A673 (cell line): ENCODE data around the gene MSI2. TPM values are rescaled to one million over a fixed set of nuclear protein-coding genes. Genes with fewer than 3 reads are reported as not detected.

Source experiments
- BruUV-seq: library from RNA; stranded (reverse); fragments of 400-500 nt; replicated peaks from 2 replicates; lab custom pipeline; 2021; lab: Mats Ljungman, UMichigan
- CTCF ChIA-PET: fragments of 300-600 bp; sonication (Branson Sonifier 250); formaldehyde crosslinking; loops from one replicate; lab custom pipeline; 2022; ENCODE audit warnings: antibody characterized with exemption; lab: Charles Lee
- POLR2A ChIA-PET: fragments of 300-600 bp; sonication (Branson Sonifier 250); formaldehyde crosslinking; loops from one replicate; lab custom pipeline; 2022; ENCODE audit warnings: antibody characterized with exemption; ENCODE audit not compliant: low non-redundant PET; lab: Charles Lee
- DNase-seq: peaks from one replicate; pipeline ENCODE4 v3.0.0-alpha.2; 2015; ENCODE audit warnings: low spot score
- H3K27ac ChIP-seq: fragments of 200-600 bp; sonication (generic); 2 replicates; pipeline ENCODE4 v1.5.1; 2016; ENCODE audit warnings: mixed run types, low read depth, mild to moderate bottlenecking, mixed read lengths, antibody characterized with exemption, low read length; ENCODE audit not compliant: poor library complexity, severe bottlenecking
- H3K27me3 ChIP-seq: fragments of 200-600 bp; sonication (generic); replicated peaks from 2 replicates; pipeline ENCODE4 v1.6.1; 2017; ENCODE audit warnings: mixed run types, low read depth, mild to moderate bottlenecking, mixed read lengths, antibody characterized with exemption, low read length; ENCODE audit not compliant: insufficient read depth, poor library complexity
- H3K36me3 ChIP-seq: fragments of 200-600 bp; sonication (generic); 2 replicates; pipeline ENCODE4 v1.6.1; 2016; ENCODE audit warnings: mixed run types, mild to moderate bottlenecking, mixed read lengths, antibody characterized with exemption, low read length; ENCODE audit not compliant: insufficient read depth, poor library complexity, severe bottlenecking
- H3K4me1 ChIP-seq: fragments of 200-600 bp; sonication (generic); 2 replicates; pipeline ENCODE4 v1.6.1; 2017; ENCODE audit warnings: mixed run types, mild to moderate bottlenecking, mixed read lengths, antibody characterized with exemption, low read length; ENCODE audit not compliant: insufficient read depth, poor library complexity, severe bottlenecking
- H3K4me3 ChIP-seq: fragments of 200-600 bp; sonication (generic); 2 replicates; pipeline ENCODE4 v1.5.1; 2016; ENCODE audit warnings: low read depth, mixed run types, mild to moderate bottlenecking, mixed read lengths, low read length; ENCODE audit not compliant: poor library complexity, severe bottlenecking
- H3K9me3 ChIP-seq: fragments of 200-600 bp; sonication (generic); 2 replicates; pipeline ENCODE4 v1.6.1; 2016; ENCODE audit warnings: mixed run types, low read depth, mild to moderate bottlenecking, mixed read lengths, antibody characterized with exemption, low read length; ENCODE audit not compliant: poor library complexity, severe bottlenecking
- CTCF ChIP-seq: fragments of 300-800, 200-600 bp; sonication (generic); conservative IDR thresholded peaks from 2 replicates; pipeline ENCODE4 v1.5.1; 2017; ENCODE audit warnings: low read depth, mild to moderate bottlenecking, antibody characterized with exemption, low read length, moderate library complexity, mixed read lengths
- EZH2 ChIP-seq: fragments of 200-600 bp; sonication (generic); IDR thresholded peaks from 2 replicates; pipeline ENCODE4 v1.6.1; 2017; ENCODE audit warnings: borderline replicate concordance, low read depth, mild to moderate bottlenecking, mixed read lengths, antibody characterized with exemption, low read length; ENCODE audit not compliant: poor library complexity, severe bottlenecking
- intact Hi-C: fragments of 100-400 bp; cut with micrococcal nuclease; formaldehyde crosslinking; loops from one replicate; pipeline ENCODE4 v1.10.0; 2022; ENCODE audit not compliant: unreplicated experiment
- total RNA-seq: library from RNA; stranded (reverse); gene quantifications from 2 replicates; pipeline ENCODE4 v1.2.3, GENCODE V29; 2021

The MSI2 gene
- total RNA-seq, 1 experiment from 2014 or later = 108 TPM

GRCh38 chr17:57444682-57445450, 188.5 kb downstream of the MSI2 start:
- Histone ChIP-seq H3K4me1 (peaks cover 45% of the 10 kb centered on the region), H3K9me3 (no peaks in the 10 kb centered on the region), H3K27ac (no peak overlapping the region), H3K4me3 (no peak overlapping the region), H3K36me3 (no peaks in the 10 kb centered on the region), H3K27me3 (no peaks in the 10 kb centered on the region)
- no peak for DNase-seq
- intact Hi-C loops = no loop called here
- TF ChIP-seq EZH2 (no peak), CTCF (no peak)
- POLR2A ChIA-PET = interaction anchor here (0.8 kb wide), 1 partner anchor 43 kb away, joined by 3 read pairs; no protein-coding TSS in a partner anchor
- CTCF ChIA-PET = interaction anchor here (0.7 kb wide), 1 partner anchor 62 kb away, joined by 3 read pairs; no protein-coding TSS in a partner anchor
- BruUV-seq = no TSS peak

GRCh38 chr17:57445772-57446472, 189.6 kb downstream of the MSI2 start:
- intact Hi-C loops = no loop called here
- Histone ChIP-seq H3K4me1 (peaks cover 36% of the 10 kb centered on the region), H3K36me3 (no peaks in the 10 kb centered on the region), H3K27me3 (no peaks in the 10 kb centered on the region), H3K27ac (no peak overlapping the region), H3K9me3 (no peaks in the 10 kb centered on the region), H3K4me3 (no peak overlapping the region)
- DNase-seq = no peak
- BruUV-seq = no TSS peak
- CTCF ChIA-PET = no interaction called here
- POLR2A ChIA-PET = no interaction called here
- TF ChIP-seq EZH2 (no peak), CTCF (no peak)

GRCh38 chr17:57447357-57447989, 191.2 kb downstream of the MSI2 start:
- no peak for TF ChIP-seq EZH2
- no peak for DNase-seq
- no TSS peak for BruUV-seq
- Histone ChIP-seq H3K4me3 (no peak overlapping the region), H3K9me3 (no peaks in the 10 kb centered on the region), H3K27me3 (no peaks in the 10 kb centered on the region), H3K27ac (no peak overlapping the region), H3K4me1 (peaks cover 25% of the 10 kb centered on the region), H3K36me3 (no peaks in the 10 kb centered on the region)
- CTCF ChIA-PET = no interaction called here
- intact Hi-C loops = no loop called here
- POLR2A ChIA-PET = no interaction called here
